Suprapubic skin (tissue), 4 donors: Measurements from ENCODE around the gene UBE3D.

Experiments
- CTCF ChIP-seq, 2 donors: fragments of 200-600 bp in 1 of 2; fragments of 450-650 bp in 1 of 2; sonication (generic) in 1 of 2; IDR thresholded peaks; one replicate each; pipeline ENCODE4 v1.5.1; 2016 to 2019; ENCODE audit warnings: antibody characterized with exemption in 2 of 2, mild to moderate bottlenecking in 1 of 2, moderate library complexity in 1 of 2
- EP300 ChIP-seq: sonication (generic); formaldehyde crosslinking; IDR thresholded peaks from one replicate; pipeline ENCODE4 v1.6.1; 2017; ENCODE audit warnings: antibody characterized with exemption
- POLR2A ChIP-seq, 2 donors: fragments of 450-650 bp; IDR thresholded peaks; one replicate each; pipeline ENCODE4 v1.6.1; 2017; ENCODE audit warnings: antibody characterized with exemption in 2 of 2, mild to moderate bottlenecking in 2 of 2, moderate library complexity in 2 of 2
- POLR2AphosphoS5 ChIP-seq, 3 donors: sonication (generic); formaldehyde crosslinking; IDR thresholded peaks; one replicate each; pipeline ENCODE4 v1.6.1; 2017; ENCODE audit warnings: antibody characterized with exemption in 3 of 3

DNA sequence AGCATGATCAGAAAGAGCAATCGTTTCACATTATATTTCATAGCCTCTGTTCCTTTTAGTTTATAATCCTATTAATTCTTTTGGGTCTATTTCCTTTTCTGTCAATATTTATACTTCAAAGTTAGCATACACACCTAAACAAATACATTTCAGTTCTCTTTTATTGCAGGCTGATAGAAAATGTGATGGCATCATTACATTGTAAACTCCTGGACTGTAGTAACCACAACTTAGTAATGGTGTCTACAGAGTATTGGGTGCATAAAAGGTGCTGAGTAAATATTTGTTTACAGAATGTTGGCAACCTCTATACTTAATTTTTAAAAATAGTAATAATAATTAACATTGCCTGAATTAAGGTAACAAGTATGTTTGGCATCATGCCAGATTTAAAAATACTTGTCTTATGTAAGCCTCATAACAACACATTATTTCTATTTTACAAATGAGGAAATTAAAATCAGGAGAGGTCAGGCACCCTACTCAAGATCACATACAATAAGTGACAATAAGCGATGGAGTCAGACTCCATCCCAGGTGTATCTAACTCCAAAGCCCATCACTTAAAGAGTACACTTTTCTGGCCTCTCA lies 195.0 kb downstream of the UBE3D start:
- TF ChIP-seq POLR2AphosphoS5 (IDR thresholded peaks at IDR 0.05) (no peak), CTCF (IDR thresholded peaks at IDR 0.05) (no peak), POLR2A (IDR thresholded peaks at IDR 0.05) (no peak), EP300 (no peak)
